HepG2 (cell line): ENCODE measurements around the gene THRA. TPM values are rescaled to one million over a fixed set of nuclear protein-coding genes. Genes with fewer than 3 reads are reported as not detected.

ENCODE experiments used
- ATAC-seq: fragments of 200-7000 bp; cut with Tn5 transposase; 3 replicates; pipeline ENCODE4 v1.9.1; 2020; ENCODE audit warnings: mild to moderate bottlenecking, moderate library complexity
- BruUV-seq: library from RNA; stranded (reverse); fragments of 400-500 nt; replicated peaks from 2 replicates; lab custom pipeline; 2021; lab: Mats Ljungman, UMichigan
- CTCF ChIA-PET: fragments of 300-600 bp; formaldehyde crosslinking; extraction: SDS; loops from one replicate; lab custom pipeline; 2021; ENCODE audit warnings: low total read pairs, inconsistent platforms, low intra/inter-chr PET ratio; lab: Yijun Ruan, JAX
- POLR2A ChIA-PET: fragments of 350-600 bp; sonication (Branson Sonifier 250); formaldehyde crosslinking; loops from one replicate; lab custom pipeline; 2020; ENCODE audit warnings: antibody characterized with exemption, inconsistent platforms; lab: Yijun Ruan, JAX
- DNase-seq: peaks from one replicate; pipeline ENCODE4 v3.0.0-alpha.2; 2015; ENCODE audit warnings: low spot score
- FAIRE-seq: peaks from 3 replicates; lab custom pipeline; 2011; peaks lifted over from hg19 to GRCh38; lab: Jason Lieb, UNC
- H2AFZ ChIP-seq: one replicate; pipeline ENCODE4 v1.6.1; 2011; ENCODE audit warnings: low read length, inconsistent platforms
- H3K27ac ChIP-seq: fragments of 300-600 bp; 3 replicates; pipeline ENCODE4 v1.8.0; 2011; ENCODE audit warnings: mixed run types, mild to moderate bottlenecking, mixed read lengths, low read length, inconsistent platforms; ENCODE audit not compliant: insufficient read depth; ENCODE audit errors: extremely low read length
- H3K27me3 ChIP-seq, 2 experiments: fragments of 200-600 bp in 1 of 2; 2 replicates in 1 of 2; 3 replicates in 1 of 2; pipeline versions ENCODE4 v1.6.0 to v1.8.0; 2011; ENCODE audit warnings: low read length in 2 of 2, mild to moderate bottlenecking in 2 of 2, moderate library complexity in 2 of 2, inconsistent platforms in 1 of 2; ENCODE audit not compliant: insufficient read depth in 2 of 2, control insufficient read depth in 1 of 2
- H3K36me3 ChIP-seq, 2 experiments: fragments of 200-600 bp in 1 of 2; replicated peaks in 1 of 2; 2 replicates in 1 of 2; 3 replicates in 1 of 2; pipeline versions ENCODE4 v1.5.1 to v1.8.0; 2011; ENCODE audit warnings: low read length in 2 of 2, inconsistent platforms in 1 of 2; ENCODE audit not compliant: insufficient read depth in 2 of 2, control insufficient read depth in 1 of 2
- H3K4me1 ChIP-seq: 2 replicates; pipeline ENCODE4 v1.5.1; 2012; ENCODE audit warnings: low read length, inconsistent platforms; ENCODE audit not compliant: insufficient read depth
- H3K4me2 ChIP-seq: 2 replicates; pipeline ENCODE4 v1.6.0; 2011; ENCODE audit warnings: low read depth, low read length, inconsistent platforms
- H3K4me3 ChIP-seq, 3 experiments: fragments of 200-600 bp in 1 of 3; sonication (generic), shearing (Covaris generic) in 1 of 3; replicated peaks in 1 of 3; 2 replicates each; pipeline ENCODE4 v1.5.1; 2011 to 2016; ENCODE audit warnings: low read length in 3 of 3, inconsistent platforms in 2 of 3, low read depth in 2 of 3, mild to moderate bottlenecking in 2 of 3, control low read depth in 1 of 3, mixed read lengths in 1 of 3; ENCODE audit not compliant: insufficient read depth in 1 of 3
- H3K79me2 ChIP-seq: one replicate; pipeline ENCODE4 v1.6.1; 2011; ENCODE audit warnings: low read length, inconsistent platforms; ENCODE audit not compliant: insufficient read depth
- H3K9ac ChIP-seq: 2 replicates; pipeline ENCODE4 v1.6.0; 2011; ENCODE audit warnings: mild to moderate bottlenecking, low read depth, low read length, inconsistent platforms; ENCODE audit not compliant: insufficient read depth
- H3K9me3 ChIP-seq: 2 replicates; pipeline ENCODE4 v1.5.1; 2012; ENCODE audit warnings: mild to moderate bottlenecking, low read length
- H4K20me1 ChIP-seq: 2 replicates; pipeline ENCODE4 v1.6.0; 2011; ENCODE audit warnings: inconsistent platforms, mild to moderate bottlenecking, low read length, moderate library complexity; ENCODE audit not compliant: insufficient read depth
- ELF4 ChIP-seq: sonication (generic); formaldehyde crosslinking; IDR thresholded peaks from 2 replicates; pipeline ENCODE4 v1.5.0; 2020; ENCODE audit warnings: missing genetic modification reagents, mild to moderate bottlenecking, moderate library complexity, borderline replicate concordance
- FOXO1 ChIP-seq: sonication (generic); formaldehyde crosslinking; IDR thresholded peaks from 2 replicates; pipeline ENCODE4 v1.4.0; 2020; ENCODE audit warnings: missing genetic modification reagents
- MAZ ChIP-seq, 2 experiments: sonication (generic) in 1 of 2; formaldehyde crosslinking in 1 of 2; IDR thresholded peaks; 2 replicates each; pipeline versions ENCODE4 v1.5.0 to v1.6.1; 2012 to 2020; ENCODE audit warnings: low read depth in 2 of 2, mild to moderate bottlenecking in 2 of 2, borderline replicate concordance in 1 of 2, improper control_type of control experiment in 1 of 2, low read length in 1 of 2, missing genetic modification reagents in 1 of 2, moderate library complexity in 1 of 2
- MED13 ChIP-seq: sonication (generic); formaldehyde crosslinking; IDR thresholded peaks from 2 replicates; pipeline ENCODE4 v1.5.0; 2020; ENCODE audit warnings: missing genetic modification reagents
- RBFOX2 ChIP-seq: fragments of 200-400 bp; formaldehyde crosslinking; IDR thresholded peaks from 2 replicates; pipeline ENCODE4 v1.6.1; 2017; ENCODE audit warnings: low read depth, mild to moderate bottlenecking, low read length
- TBP ChIP-seq: sonication (generic); formaldehyde crosslinking; IDR thresholded peaks from 2 replicates; pipeline ENCODE4 v1.5.0; 2020; ENCODE audit warnings: missing genetic modification reagents
- XBP1 ChIP-seq: sonication (generic); formaldehyde crosslinking; IDR thresholded peaks from 2 replicates; pipeline ENCODE4 v1.5.0; 2020; ENCODE audit warnings: missing genetic modification reagents
- ZBTB8A ChIP-seq: sonication (generic); formaldehyde crosslinking; IDR thresholded peaks from 2 replicates; pipeline ENCODE4 v1.4.0; 2020; ENCODE audit warnings: mild to moderate bottlenecking, low read depth, missing genetic modification reagents, borderline replicate concordance
- ZMYM4 ChIP-seq: sonication (generic); formaldehyde crosslinking; IDR thresholded peaks from 2 replicates; pipeline ENCODE4 v1.8.1; 2023; ENCODE audit warnings: mild to moderate bottlenecking, missing genetic modification reagents
- ZNF501 ChIP-seq: sonication (generic); formaldehyde crosslinking; IDR thresholded peaks from 2 replicates; pipeline ENCODE4 v1.5.1; 2020; ENCODE audit warnings: mild to moderate bottlenecking, moderate library complexity, missing genetic modification reagents
- WGBS: methylation state at CpG from one replicate; pipeline ENCODE4 v1.1.6; 2017; ENCODE audit warnings: low lambda C conversion rate; 5-methylcytosine and 5-hydroxymethylcytosine counted together
- in situ Hi-C: cut with HindIII; loops from 2 replicates; pipeline ENCODE4 v1.10.0; 2017; ENCODE audit warnings: low pct_unique_long_range_greater_than_20kb; ENCODE audit not compliant: extremely low pct_ligation_motif_present
- intact Hi-C: fragments of 100-400 bp; cut with micrococcal nuclease; formaldehyde crosslinking; loops from one replicate; pipeline ENCODE4 v1.10.0; 2022; ENCODE audit not compliant: unreplicated experiment
- polyA plus RNA-seq, 8 experiments: library from polyadenylated mRNA; depleted of rRNA in 3 of 8; stranded (reverse) in 7 of 8; unstranded in 1 of 8; fragments of >200 nt; fragmentation: Illumina TruSeq in 4 of 8; extraction: Trizol in 4 of 8; gene quantifications; 2 replicates each; pipeline versions ENCODE4 v1.2.1 to v1.2.3, GENCODE V29; 2011 to 2016; ENCODE audit warnings: low read depth in 4 of 8, missing spikeins in 1 of 8, mixed read lengths in 1 of 8; ENCODE audit not compliant: insufficient read depth in 1 of 8
- total RNA-seq, 5 experiments: library from RNA; depleted of rRNA; stranded (reverse); fragments of >200 nt; fragmentation: Illumina TruSeq; extraction: Trizol; gene quantifications; 2 replicates each; pipeline ENCODE4 v1.2.3, GENCODE V29; 2016; ENCODE audit warnings: low read depth in 1 of 5
- TF ChIP-seq, protein P1 (sequence below): IDR thresholded peaks from 2 replicates; pipeline ENCODE4 v1.6.1; 2016; ENCODE audit warnings: mild to moderate bottlenecking
- TF ChIP-seq, protein P2 (sequence below): sonication (generic); formaldehyde crosslinking; IDR thresholded peaks from 2 replicates; pipeline ENCODE4 v1.4.0; 2020; ENCODE audit warnings: missing genetic modification reagents
- TF ChIP-seq, protein P3 (sequence below): sonication (generic); formaldehyde crosslinking; IDR thresholded peaks from 2 replicates; pipeline ENCODE4 v1.4.0; 2020; ENCODE audit warnings: missing genetic modification reagents, mild to moderate bottlenecking, borderline replicate concordance

Gene THRA
- total and polyA plus RNA-seq, 2 of the 13 experiments (the other 11 are each of a cell fraction or from before 2014, with no cell fraction given), result 8.0 to 9.9 TPM

DNA sequence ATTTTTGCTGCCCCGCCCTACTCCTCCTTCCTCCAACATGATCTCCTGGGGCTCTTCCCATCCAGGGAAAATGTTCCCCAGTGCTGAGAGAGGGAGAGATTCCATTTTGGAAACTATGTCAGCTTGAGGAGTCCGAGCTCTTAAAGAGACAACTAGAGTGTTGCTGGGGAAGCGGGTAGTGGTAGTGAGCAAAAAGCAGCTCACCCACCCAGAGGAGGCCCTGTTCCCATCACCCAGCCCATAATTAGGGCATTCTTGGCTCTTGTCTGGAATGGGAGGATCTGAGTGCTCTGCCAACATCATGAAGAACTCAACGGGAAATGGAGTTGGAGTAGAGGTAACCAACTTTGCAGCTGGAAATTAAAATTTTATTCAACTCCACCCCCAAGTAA is 49.9 kb downstream of the THRA start:
- Histone ChIP-seq H3K4me3 (peak overlapping the region in 2 of 3 experiments; percentile 25 to 67; a peak in 3 of 6 replicates), H3K9ac (peak overlapping the region; percentile 60), H4K20me1 (no peaks in the 10 kb centered on the region), H2AFZ (peak overlapping the region; percentile 72), H3K4me1 (peaks cover 89% of the 10 kb centered on the region), H3K79me2 (no peaks in the 10 kb centered on the region), H3K4me2 (peak overlapping the region; percentile 93), H3K9me3 (no peaks in the 10 kb centered on the region), H3K27me3 (no peaks in the 10 kb centered on the region), H3K36me3 (no peaks in the 10 kb centered on the region), H3K27ac (no peak overlapping the region)
- FAIRE-seq, result no peak
- in situ Hi-C loops (loop anchor here (5.0 kb wide), 1 partner anchor 55 kb away; no protein-coding TSS in a partner anchor), intact Hi-C loops (loop anchor here (1.0 kb wide), 4 partner anchors 11 to 56 kb away; partner anchors contain the start of gene CASC3)
- 49% methylated on average over 4 of the region's 4 CpGs for whole genome bisulfite sequencing
- ChIA-PET POLR2A (interaction anchor here (0.7 to 7.3 kb wide), 38 partner anchors 11 to 439 kb away, joined by 3 to 568 read pairs (median 6); partner anchors contain the start of genes CASC3, CDC6, CSF3 and LRRC3C), CTCF (interaction anchor here (1.0 to 2.4 kb wide), 6 partner anchors 10 to 55 kb away, joined by 3 to 31 read pairs (median 11); partner anchors contain the start of genes MSL1 and THRA)
- no peak for ATAC-seq
- BruUV-seq, result no TSS peak
- no peak for DNase-seq
- TF ChIP-seq ZMYM4 (CRISPR knock-in tag) (no peak), ELF4 (CRISPR knock-in tag) (peak; percentile 9; the same call in 1 of the 2 replicates), TBP (CRISPR knock-in tag) (no peak), MED13 (0 out of 2 replicates have a peak, but pooled peaks have one; percentile 2), RBFOX2 (no peak), FOXO1 (CRISPR knock-in tag) (no peak), MAZ (IDR thresholded peaks at IDR 0.05; ENCODE audit: borderline replicate concordance, low read depth, low read length) (no peak), MAZ (CRISPR knock-in tag; IDR thresholded peaks at IDR 0.05; ENCODE audit: low read depth) (no peak), XBP1 (no peak), ZNF501 (CRISPR knock-in tag) (no peak), ZBTB8A (CRISPR knock-in tag) (0 out of 2 replicates have a peak, but pooled peaks have one; percentile 51)
- TF ChIP-seq, protein P1, sequence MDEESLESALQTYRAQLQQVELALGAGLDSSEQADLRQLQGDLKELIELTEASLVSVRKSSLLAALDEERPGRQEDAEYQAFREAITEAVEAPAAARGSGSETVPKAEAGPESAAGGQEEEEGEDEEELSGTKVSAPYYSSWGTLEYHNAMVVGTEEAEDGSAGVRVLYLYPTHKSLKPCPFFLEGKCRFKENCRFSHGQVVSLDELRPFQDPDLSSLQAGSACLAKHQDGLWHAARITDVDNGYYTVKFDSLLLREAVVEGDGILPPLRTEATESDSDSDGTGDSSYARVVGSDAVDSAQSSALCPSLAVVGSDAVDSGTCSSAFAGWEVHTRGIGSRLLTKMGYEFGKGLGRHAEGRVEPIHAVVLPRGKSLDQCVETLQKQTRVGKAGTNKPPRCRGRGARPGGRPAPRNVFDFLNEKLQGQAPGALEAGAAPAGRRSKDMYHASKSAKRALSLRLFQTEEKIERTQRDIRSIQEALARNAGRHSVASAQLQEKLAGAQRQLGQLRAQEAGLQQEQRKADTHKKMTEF, result no peak
- TF ChIP-seq, protein P2, sequence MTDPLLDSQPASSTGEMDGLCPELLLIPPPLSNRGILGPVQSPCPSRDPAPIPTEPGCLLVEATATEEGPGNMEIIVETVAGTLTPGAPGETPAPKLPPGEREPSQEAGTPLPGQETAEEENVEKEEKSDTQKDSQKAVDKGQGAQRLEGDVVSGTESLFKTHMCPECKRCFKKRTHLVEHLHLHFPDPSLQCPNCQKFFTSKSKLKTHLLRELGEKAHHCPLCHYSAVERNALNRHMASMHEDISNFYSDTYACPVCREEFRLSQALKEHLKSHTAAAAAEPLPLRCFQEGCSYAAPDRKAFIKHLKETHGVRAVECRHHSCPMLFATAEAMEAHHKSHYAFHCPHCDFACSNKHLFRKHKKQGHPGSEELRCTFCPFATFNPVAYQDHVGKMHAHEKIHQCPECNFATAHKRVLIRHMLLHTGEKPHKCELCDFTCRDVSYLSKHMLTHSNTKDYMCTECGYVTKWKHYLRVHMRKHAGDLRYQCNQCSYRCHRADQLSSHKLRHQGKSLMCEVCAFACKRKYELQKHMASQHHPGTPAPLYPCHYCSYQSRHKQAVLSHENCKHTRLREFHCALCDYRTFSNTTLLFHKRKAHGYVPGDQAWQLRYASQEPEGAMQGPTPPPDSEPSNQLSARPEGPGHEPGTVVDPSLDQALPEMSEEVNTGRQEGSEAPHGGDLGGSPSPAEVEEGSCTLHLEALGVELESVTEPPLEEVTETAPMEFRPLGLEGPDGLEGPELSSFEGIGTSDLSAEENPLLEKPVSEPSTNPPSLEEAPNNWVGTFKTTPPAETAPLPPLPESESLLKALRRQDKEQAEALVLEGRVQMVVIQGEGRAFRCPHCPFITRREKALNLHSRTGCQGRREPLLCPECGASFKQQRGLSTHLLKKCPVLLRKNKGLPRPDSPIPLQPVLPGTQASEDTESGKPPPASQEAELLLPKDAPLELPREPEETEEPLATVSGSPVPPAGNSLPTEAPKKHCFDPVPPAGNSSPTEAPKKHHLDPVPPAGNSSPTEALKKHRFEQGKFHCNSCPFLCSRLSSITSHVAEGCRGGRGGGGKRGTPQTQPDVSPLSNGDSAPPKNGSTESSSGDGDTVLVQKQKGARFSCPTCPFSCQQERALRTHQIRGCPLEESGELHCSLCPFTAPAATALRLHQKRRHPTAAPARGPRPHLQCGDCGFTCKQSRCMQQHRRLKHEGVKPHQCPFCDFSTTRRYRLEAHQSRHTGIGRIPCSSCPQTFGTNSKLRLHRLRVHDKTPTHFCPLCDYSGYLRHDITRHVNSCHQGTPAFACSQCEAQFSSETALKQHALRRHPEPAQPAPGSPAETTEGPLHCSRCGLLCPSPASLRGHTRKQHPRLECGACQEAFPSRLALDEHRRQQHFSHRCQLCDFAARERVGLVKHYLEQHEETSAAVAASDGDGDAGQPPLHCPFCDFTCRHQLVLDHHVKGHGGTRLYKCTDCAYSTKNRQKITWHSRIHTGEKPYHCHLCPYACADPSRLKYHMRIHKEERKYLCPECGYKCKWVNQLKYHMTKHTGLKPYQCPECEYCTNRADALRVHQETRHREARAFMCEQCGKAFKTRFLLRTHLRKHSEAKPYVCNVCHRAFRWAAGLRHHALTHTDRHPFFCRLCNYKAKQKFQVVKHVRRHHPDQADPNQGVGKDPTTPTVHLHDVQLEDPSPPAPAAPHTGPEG (CRISPR knock-in tag), result no peak
- TF ChIP-seq, protein P3, sequence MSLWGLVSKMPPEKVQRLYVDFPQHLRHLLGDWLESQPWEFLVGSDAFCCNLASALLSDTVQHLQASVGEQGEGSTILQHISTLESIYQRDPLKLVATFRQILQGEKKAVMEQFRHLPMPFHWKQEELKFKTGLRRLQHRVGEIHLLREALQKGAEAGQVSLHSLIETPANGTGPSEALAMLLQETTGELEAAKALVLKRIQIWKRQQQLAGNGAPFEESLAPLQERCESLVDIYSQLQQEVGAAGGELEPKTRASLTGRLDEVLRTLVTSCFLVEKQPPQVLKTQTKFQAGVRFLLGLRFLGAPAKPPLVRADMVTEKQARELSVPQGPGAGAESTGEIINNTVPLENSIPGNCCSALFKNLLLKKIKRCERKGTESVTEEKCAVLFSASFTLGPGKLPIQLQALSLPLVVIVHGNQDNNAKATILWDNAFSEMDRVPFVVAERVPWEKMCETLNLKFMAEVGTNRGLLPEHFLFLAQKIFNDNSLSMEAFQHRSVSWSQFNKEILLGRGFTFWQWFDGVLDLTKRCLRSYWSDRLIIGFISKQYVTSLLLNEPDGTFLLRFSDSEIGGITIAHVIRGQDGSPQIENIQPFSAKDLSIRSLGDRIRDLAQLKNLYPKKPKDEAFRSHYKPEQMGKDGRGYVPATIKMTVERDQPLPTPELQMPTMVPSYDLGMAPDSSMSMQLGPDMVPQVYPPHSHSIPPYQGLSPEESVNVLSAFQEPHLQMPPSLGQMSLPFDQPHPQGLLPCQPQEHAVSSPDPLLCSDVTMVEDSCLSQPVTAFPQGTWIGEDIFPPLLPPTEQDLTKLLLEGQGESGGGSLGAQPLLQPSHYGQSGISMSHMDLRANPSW (CRISPR knock-in tag), result 0 out of 2 replicates have a peak, but pooled peaks have one; percentile 31
